Erythroblast (primary cell): ENCODE data around the gene LRMDA.

Experiments used
- GATA1 ChIP-seq: IDR thresholded peaks from 2 replicates; pipeline ENCODE4 v1.6.1; 2011; ENCODE audit warnings: low read depth, mild to moderate bottlenecking, control low read depth, low read length, moderate library complexity
- POLR2A ChIP-seq: IDR thresholded peaks from 2 replicates; pipeline ENCODE4 v1.6.1; 2011; ENCODE audit warnings: mild to moderate bottlenecking, low read length

DNA sequence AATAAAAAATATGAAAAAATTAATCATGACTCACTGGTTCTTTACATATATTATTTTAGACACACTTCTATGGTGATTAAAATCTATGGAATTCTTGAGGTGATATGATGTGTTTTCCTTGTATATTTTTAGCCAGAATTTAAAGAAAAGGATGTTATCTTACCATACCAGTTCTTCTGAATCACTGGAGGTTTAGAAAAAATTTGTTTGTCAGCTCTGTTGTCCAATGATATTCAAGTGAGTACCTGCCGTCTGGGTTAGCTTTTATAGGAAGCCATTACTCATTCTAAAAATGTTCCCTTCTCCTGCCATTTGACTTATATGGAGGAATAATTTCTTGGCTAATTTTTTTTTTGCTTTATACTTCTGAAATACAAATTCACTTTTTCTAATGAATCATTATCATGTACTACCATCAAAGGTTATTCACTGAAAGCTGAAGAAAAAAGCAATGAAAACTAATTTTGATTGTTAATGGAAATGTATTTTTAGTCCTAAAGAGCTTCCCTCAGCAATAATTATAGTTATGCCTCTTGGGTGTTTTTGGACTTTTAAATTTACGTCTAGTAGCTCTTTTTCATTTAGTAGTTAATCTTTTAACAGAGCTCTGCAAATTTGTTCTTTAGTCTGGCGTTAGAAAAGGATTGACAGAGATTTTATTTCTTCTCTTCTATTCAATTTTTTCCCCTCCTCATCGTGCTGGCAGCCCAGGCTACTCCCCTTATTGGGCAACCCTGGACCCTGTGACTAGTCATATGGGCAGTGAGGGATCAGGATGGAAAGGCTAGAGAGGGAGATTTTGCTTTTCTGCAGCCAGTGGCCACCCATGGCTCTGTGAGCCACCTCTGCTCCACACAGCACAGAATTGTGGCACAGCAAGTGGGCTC, 434.2 kb downstream of the LRMDA start:
- TF ChIP-seq POLR2A: no peak
- no peak for TF ChIP-seq GATA1
